Measurements from ENCODE around the gene STIP1. TPM values are rescaled to one million over a fixed set of nuclear protein-coding genes. Genes with fewer than 3 reads are reported as not detected.

Gene STIP1
- total RNA-seq, 1 donor from 2014 or later: 187 TPM

DNA sequence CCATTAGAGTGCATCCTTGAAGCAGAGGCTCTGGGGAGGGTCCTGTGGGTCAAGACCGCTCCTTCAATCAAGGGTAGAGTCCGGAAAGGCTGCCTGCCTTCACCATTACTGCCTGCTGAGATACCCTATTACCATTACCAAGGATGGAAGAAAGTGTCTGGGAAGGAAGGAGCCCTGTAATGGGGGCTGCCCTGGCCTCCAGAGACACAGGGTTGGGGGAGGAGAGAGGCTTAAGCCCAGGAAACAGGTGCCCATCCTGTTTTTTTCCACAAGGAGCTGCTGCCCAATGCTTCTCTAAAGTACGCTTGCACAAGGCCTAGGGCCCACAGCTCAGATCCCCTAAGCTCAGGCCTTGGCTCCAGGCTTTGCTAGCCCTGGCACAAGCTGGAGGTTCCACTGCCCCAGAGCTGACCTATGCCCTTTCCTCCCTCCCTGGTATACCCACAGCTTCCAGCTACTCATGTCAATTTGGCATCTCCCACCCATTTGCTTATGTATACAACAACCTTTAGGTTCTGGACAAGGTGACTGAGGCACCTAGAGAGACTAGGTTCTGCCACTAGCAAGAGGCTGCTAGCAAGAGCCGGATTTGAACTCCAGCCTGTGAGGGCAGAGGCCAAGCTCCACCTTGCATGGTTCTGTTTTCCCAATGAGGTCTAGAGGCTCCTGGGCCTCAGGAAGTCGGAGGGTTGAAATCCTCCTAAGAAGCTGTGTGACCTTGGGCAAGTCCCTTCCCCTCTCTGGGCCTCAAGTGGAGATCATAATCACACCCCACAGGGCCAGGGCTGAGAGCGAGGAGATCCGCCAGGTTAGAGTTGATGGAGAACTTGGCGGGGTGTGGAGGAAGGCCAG lies 63.8 kb downstream of the STIP1 start:
- no peak for DNase-seq (ENCODE audit: low read depth, low spot score)

DNA sequence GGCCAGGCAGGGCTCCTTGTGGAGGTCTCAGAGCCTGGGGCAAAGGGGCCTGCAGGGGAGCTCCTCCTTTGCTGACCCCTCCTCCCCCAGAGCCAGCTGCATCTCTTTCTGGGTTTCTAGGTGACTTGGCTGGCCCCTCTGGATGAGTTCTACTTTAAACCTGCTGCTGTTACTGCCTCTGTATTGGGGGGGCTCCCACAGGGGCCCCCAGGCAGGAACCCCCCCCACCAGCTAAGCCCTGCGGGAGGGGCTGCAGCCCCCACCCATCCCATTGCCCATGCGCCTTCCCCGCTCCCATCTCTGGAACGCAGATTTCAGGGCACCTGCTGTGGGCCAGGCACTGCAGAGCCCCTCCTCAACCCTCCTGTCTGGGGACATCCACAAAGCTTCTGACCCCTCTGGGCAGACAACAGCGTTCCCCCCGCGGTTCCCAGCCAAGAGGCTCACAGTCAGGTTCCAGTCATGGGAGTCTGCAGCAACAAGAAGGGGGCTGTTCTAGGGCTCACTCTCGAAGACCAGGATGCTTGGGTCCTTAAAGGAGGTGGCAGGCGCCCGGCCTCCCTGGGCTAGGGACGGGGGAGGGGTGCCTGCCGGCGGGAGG lies 64.5 kb downstream of the STIP1 start:
- no peak for DNase-seq (ENCODE audit: low read depth, low spot score)

- DNase-seq (ENCODE audit: low read depth, low spot score): no peak
These were observed 65.2 kb downstream of the STIP1 start, which contains the start of gene PLCB3 for GRCh38 chr11:64251016-64251752. Gene PLCB3 (plus strand): TSS chr11:64251530. CDS start chr11:64251650, 120 bp downstream.

GRCh38 chr11:64251753-64252002 lies 65.7 kb downstream of the STIP1 start:
- DNase-seq (ENCODE audit: low read depth, low spot score): no peak

- DNase-seq (ENCODE audit: low read depth, low spot score): no peak
These were observed 66.3 kb downstream of the STIP1 start for GRCh38 chr11:64252003-64252872.

DNA sequence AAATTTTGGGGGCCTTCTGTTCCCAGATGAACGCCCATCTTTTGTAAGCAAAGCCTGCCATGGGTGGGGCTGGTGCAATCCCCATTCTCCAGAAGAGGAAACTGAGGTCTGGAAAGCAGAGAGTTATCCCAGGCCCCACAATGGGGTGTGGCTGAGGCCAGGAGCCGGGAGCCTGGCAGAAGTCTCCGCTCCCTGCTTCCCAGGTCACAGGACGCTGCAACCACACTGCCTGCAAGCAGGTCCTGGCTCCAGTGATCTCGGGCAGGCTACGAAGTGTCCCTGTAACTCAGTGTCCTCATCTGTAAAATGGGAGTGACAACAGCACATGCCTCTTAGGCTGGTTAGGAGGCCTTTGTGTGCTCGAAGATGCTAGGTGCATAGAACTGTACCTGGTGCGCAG lies 67.1 kb downstream of the STIP1 start:
- no peak for DNase-seq (ENCODE audit: low read depth, low spot score)

DNA sequence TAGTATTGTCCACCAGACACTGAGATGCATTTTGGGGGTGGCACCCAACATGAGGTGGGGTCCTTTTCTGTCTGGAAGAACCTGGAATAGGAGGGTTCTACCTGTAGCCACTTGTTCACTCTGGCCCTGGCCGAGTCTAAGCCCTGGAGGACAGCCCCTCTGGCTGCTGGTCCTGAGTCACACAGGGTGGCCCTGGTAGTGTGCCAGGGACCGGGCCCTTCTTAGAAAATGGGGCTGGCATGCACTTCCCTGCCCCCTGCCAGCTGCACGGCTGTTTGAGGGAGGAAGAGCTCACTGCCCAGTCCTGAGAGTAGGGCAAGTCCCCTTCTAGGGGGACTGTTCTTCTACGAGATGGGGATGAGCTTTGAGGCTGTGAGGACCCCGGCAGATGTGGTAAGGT lies 67.5 kb downstream of the STIP1 start:
- no peak for DNase-seq (ENCODE audit: low read depth, low spot score)

Other genes with a start within 250 kb of the STIP1 start
- 12.1 and 12.6 TPM in 2 replicates for gene NAA40, start 247.2 kb upstream of the STIP1 start, total RNA-seq
- gene COX8A, start 211.6 kb upstream of the STIP1 start, total RNA-seq: 263 and 308 TPM in 2 replicates
- 67.9 and 71.6 TPM in 2 replicates for gene OTUB1, start 199.7 kb upstream of the STIP1 start, total RNA-seq
- not detected in 2 replicates for gene FLRT1, start 150.2 kb upstream of the STIP1 start, total RNA-seq
- 14.6 and 37.7 TPM in 2 replicates for gene MACROD1, start 20.1 kb upstream of the STIP1 start, total RNA-seq
- gene FERMT3, start 20.6 kb downstream of the STIP1 start, total RNA-seq: 75.9 and 109 TPM in 2 replicates
- 13.4 and 20.0 TPM in 2 replicates for gene TRPT1, start 40.0 kb downstream of the STIP1 start, total RNA-seq
- gene NUDT22, start 40.1 kb downstream of the STIP1 start, total RNA-seq: 35.5 and 47.1 TPM in 2 replicates
- gene DNAJC4, start 44.4 kb downstream of the STIP1 start, total RNA-seq: 11.8 and 12.2 TPM in 2 replicates
- gene VEGFB, start 48.4 kb downstream of the STIP1 start, total RNA-seq: 18.4 and 18.7 TPM in 2 replicates
- gene FKBP2, start 54.9 kb downstream of the STIP1 start, total RNA-seq: 62.8 and 91.5 TPM in 2 replicates
- gene PPP1R14B, start 60.8 kb downstream of the STIP1 start, total RNA-seq: 312 and 327 TPM in 2 replicates
- 66.6 and 84.5 TPM in 2 replicates for gene PLCB3, start 65.4 kb downstream of the STIP1 start, total RNA-seq
- 60.7 and 84.5 TPM in 2 replicates for gene BAD, start 98.5 kb downstream of the STIP1 start, total RNA-seq
- gene GPR137, start 99.7 kb downstream of the STIP1 start, total RNA-seq: 5.4 and 11.0 TPM in 2 replicates
- gene KCNK4, start 105.1 kb downstream of the STIP1 start, total RNA-seq: 0.07 TPM in 1 of 2 replicates, not detected in the other
- gene CATSPERZ, start 114.2 kb downstream of the STIP1 start, total RNA-seq: 0.33 TPM in 1 of 2 replicates, not detected in the other
- 40.4 and 50.9 TPM in 2 replicates for gene ESRRA, start 119.4 kb downstream of the STIP1 start, total RNA-seq
- 219 and 239 TPM in 2 replicates for gene TRMT112, start 131.4 kb downstream of the STIP1 start, total RNA-seq
- 173 and 299 TPM in 2 replicates for gene PRDX5, start 131.9 kb downstream of the STIP1 start, total RNA-seq
- gene CCDC88B, start 154.0 kb downstream of the STIP1 start, total RNA-seq: 0.88 and 1.6 TPM in 2 replicates
- 46.7 and 52.2 TPM in 2 replicates for gene RPS6KA4, start 173.0 kb downstream of the STIP1 start, total RNA-seq

Data from pulmonary artery endothelial cell (primary cell).